Aorta (tissue), 5 donors: Measurements from ENCODE around the gene SWSAP1. TPM values are rescaled to one million over a fixed set of nuclear protein-coding genes. Genes with fewer than 3 reads are reported as not detected.

Experiments
- ATAC-seq: fragments of 200-7000 bp; cut with Tn5 transposase; one replicate; pipeline ENCODE4 v1.9.1; 2022; ENCODE audit warnings: moderate library complexity; ENCODE audit not compliant: low FRiP score
- DNase-seq, 2 donors: peaks; one replicate each; pipeline ENCODE4 v3.0.0-alpha.2; 2020
- H3K27ac ChIP-seq, 2 donors: one replicate each; pipeline ENCODE4 v1.5.1; 2013; ENCODE audit warnings: low read length in 2 of 2, mild to moderate bottlenecking in 2 of 2, moderate library complexity in 2 of 2, control low read depth in 1 of 2, inconsistent platforms in 1 of 2, low read depth in 1 of 2
- H3K27me3 ChIP-seq, 2 donors: one replicate each; pipeline ENCODE4 v1.6.1; 2013; ENCODE audit warnings: control low read depth in 1 of 2, low read length in 1 of 2, mild to moderate bottlenecking in 1 of 2, moderate library complexity in 1 of 2; ENCODE audit not compliant: insufficient read depth in 2 of 2, control insufficient read depth in 1 of 2
- H3K36me3 ChIP-seq, 2 donors: one replicate each; pipeline ENCODE4 v1.6.1; 2013; ENCODE audit warnings: control low read depth in 1 of 2, low read length in 1 of 2, mild to moderate bottlenecking in 1 of 2; ENCODE audit not compliant: insufficient read depth in 2 of 2, control insufficient read depth in 1 of 2
- H3K4me1 ChIP-seq, 2 donors: one replicate each; pipeline ENCODE4 v1.6.1; 2013; ENCODE audit warnings: low read length in 2 of 2, control low read depth in 1 of 2, mild to moderate bottlenecking in 1 of 2, moderate library complexity in 1 of 2; ENCODE audit not compliant: insufficient read depth in 2 of 2, control insufficient read depth in 1 of 2
- H3K4me3 ChIP-seq, 2 donors: one replicate each; pipeline ENCODE4 v1.5.1; 2013; ENCODE audit warnings: low read length in 2 of 2, control low read depth in 1 of 2, mild to moderate bottlenecking in 1 of 2
- H3K9me3 ChIP-seq: one replicate; pipeline ENCODE4 v1.6.1; 2013; ENCODE audit warnings: mild to moderate bottlenecking, low read length; ENCODE audit not compliant: control insufficient read depth
- WGBS, 2 donors: extraction: QIAGEN DNeasy Blood & Tissue Kit; methylation state at CpG; one replicate each; pipeline ENCODE4 v1.1.7; 2013; 5-methylcytosine and 5-hydroxymethylcytosine counted together
- intact Hi-C, 2 donors: fragments of 100-400 bp; cut with DNase I; formaldehyde crosslinking; loops; one replicate each; pipeline versions ENCODE4 v1.14.2 to v1.15.0; 2022
- polyA plus RNA-seq, 2 donors: library from polyadenylated mRNA; stranded (reverse); fragments of 200-250 nt; gene quantifications; one replicate each; pipeline ENCODE4 v1.2.3, GENCODE V29; 2013
- total RNA-seq, 2 donors: library from RNA; stranded (reverse); fragmentation: NEBNext Ultra II Directional; extraction: Animal tissue kit (Norgen Biotek cat#: 25700); gene quantifications; one replicate each; pipeline ENCODE4 v1.2.1, GENCODE V29; 2021
- donor health status: healthy with polysubstance abuse.
- donor health status: Bipolar disorder and iron deficiency.
- donor health status: DM: no; HTN: no; CAD: no.
- donor health status: DM: no; HTN: no; CAD: no.
- donor health status: DM: yes; HTN: yes; CAD: no.

SWSAP1 gene
- total and polyA plus RNA-seq, 4 donors = 0.50 to 5.7 (median 1.6) TPM

DNA sequence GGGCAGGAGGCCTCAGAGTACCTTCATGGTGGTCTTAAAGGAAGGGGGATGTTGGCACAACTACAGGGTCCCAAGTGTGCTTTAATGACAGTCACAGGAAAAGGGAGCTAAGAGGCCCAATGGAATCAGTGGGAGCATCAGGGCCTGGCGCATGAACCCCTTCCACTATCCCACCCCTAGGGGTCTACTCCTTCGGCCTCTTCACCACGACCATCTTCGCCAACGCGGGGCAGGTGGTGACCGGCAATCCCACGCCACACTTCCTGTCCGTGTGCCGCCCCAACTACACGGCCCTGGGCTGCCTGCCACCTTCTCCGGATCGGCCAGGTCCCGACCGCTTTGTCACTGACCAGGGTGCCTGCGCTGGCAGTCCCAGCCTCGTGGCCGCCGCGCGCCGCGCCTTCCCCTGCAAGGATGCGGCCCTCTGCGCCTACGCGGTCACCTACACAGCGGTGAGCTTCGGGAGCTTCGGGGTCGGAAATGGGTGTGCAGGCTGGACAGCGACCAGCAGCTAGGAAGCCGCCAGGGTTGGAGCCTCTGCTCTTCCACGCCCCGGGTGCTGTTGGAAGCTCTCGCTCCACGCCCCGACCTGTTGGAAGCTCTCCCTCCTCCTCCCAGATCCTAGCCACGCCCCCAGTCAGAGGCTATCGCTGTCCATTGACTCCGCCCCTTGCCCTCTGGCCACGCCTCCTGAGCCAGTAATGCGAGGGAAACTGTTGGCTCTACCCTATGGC is 13.3 kb upstream of the SWSAP1 start:
- ATAC-seq (peak; percentile 3), DNase-seq (no peak)
- no peaks in the 10 kb centered on the region for H3K4me1 ChIP-seq
- H3K27me3 ChIP-seq = no peaks in the 10 kb centered on the region
- 66 to 71% methylated on average over 43 of the region's 43 CpGs for WGBS, 2 donors
- no peak overlapping the region for H3K4me3 ChIP-seq
- intact Hi-C loops = no loop called here
- no peak overlapping the region for H3K27ac ChIP-seq
- H3K36me3 ChIP-seq = peaks cover 0 to 8% of the 10 kb centered on the region in 2 donors
- no peaks in the 10 kb centered on the region for H3K9me3 ChIP-seq

DNA sequence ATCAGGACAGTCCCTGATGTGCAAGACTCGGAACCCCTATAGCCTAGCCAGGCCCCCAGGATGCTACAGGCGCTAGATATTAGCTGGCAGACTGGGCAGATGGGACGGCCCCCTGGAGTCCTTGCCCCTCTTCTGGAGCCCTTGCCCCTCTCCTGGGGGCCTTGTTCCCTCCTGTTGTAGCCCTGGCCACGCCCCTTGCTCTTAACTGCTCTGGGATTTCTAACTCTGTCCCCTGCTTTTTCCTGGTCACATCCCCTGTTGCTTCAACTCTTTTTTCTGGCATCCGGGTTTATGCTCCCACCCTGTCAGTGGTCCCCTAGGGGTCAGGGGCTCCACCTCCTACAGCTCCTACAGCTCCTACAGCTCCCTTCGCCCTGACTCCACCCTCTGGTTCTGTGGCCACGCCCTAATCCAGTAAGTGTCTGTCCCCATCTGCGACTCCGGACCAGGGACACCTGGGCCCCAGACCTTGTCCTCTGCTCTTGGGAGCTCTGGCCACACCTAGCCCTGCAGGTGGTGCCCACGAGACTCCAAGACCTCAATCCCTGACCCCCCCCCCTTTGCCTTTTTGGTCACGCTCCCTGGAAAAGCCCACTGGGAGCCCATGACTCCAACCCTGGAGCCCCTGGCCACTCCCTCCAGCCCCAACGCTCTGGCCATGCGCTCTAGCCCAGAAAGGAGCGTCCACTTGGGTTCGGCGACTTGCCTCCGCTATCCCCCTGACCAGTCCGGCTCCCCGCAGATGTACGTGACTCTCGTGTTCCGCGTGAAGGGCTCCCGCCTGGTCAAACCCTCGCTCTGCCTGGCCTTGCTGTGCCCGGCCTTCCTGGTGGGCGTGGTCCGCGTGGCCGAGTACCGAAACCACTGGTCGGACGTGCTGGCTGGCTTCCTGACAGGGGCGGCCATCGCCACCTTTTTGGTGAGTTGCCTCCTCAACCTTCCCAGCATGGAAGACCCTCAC is 12.4 kb upstream of the SWSAP1 start:
- ATAC-seq (no peak), DNase-seq (no peak)
- Histone ChIP-seq H3K4me3 (no peak overlapping the region), H3K36me3 (peaks cover 0 to 8% of the 10 kb centered on the region in 2 donors), H3K27ac (no peak overlapping the region), H3K9me3 (no peaks in the 10 kb centered on the region), H3K4me1 (no peaks in the 10 kb centered on the region), H3K27me3 (no peaks in the 10 kb centered on the region)
- WGBS, 2 donors = 83 to 84% methylated on average over 34 to 35 of the region's 35 CpGs
- intact Hi-C loops = no loop called here

DNA sequence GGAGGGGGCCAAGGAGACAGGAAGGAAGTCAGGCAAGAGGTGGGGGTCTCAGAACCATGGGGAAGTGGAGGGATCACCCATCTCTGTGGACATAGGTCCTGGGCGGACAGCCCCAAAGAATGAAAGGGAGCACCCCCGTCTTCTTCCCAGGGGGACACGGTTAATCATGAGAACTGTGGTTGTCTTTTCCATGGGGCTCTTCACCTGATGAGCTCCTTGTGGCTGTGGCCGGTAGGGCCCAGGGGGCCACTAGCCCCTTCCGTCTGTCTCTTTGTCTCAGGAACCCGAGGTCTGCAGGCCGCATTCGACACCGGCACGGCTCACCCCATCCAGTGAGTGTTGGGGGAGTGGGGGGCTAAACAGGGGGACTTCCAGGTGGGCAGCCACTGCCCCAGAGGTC is 10.6 kb upstream of the SWSAP1 start:
- DNase-seq = no peak
- Histone ChIP-seq H3K9me3 (no peaks in the 10 kb centered on the region), H3K4me3 (no peak overlapping the region), H3K36me3 (peaks cover 0 to 8% of the 10 kb centered on the region in 2 donors), H3K27ac (no peak overlapping the region), H3K27me3 (no peaks in the 10 kb centered on the region), H3K4me1 (no peaks in the 10 kb centered on the region)
- 91% methylated on average over 10 of the region's 10 CpGs for WGBS, 2 donors
- intact Hi-C loops = no loop called here
- no peak for ATAC-seq

DNA sequence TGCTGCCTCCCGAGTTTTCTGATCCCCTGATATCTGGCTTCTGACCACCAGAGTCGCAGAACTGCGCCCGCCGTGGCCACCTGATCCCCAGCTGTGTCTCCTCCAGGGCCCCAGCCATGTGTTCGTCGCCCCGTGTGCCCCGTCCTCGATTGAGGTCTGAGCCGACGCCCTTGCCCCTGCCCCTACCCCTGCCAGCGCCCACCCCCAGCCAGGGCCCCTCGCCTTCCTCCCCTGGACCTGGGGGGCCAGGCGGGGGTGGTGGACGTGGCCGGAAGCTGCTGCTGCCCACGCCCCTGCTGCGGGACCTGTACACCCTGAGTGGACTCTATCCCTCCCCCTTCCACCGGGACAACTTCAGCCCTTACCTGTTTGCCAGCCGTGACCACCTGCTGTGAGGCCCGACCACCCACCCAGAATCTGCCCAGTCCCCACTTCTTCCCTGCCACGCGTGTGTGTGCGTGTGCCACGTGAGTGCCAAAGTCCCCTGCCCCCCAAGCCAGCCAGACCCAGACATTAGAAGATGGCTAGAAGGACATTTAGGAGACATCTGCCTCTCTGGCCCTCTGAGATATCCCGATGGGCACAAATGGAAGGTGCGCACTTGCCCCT is 10.1 kb upstream of the SWSAP1 start:
- ATAC-seq (no peak), DNase-seq (no peak)
- Histone ChIP-seq H3K4me1 (no peaks in the 10 kb centered on the region), H3K9me3 (no peaks in the 10 kb centered on the region), H3K36me3 (peaks cover 0 to 7% of the 10 kb centered on the region in 2 donors), H3K27me3 (no peaks in the 10 kb centered on the region), H3K4me3 (no peak overlapping the region), H3K27ac (no peak overlapping the region)
- intact Hi-C loops = no loop called here
- WGBS, 2 donors = 92 to 93% methylated on average over 25 to 28 of the region's 28 CpGs

DNA sequence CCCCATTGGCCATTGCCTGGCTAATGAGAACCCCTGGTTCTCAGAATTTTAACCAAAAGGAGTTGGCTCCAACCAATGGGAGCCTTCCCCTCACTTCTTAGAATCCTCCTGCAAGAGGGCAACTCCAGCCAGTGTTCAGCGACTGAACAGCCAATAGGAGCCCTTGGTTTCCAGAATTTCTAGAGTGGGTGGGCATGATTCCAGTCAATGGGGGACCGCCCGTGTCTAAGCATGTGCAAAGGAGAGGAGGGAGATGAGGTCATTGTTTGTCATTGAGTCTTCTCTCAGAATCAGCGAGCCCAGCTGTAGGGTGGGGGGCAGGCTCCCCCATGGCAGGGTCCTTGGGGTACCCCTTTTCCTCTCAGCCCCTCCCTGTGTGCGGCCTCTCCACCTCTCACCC is 9.5 kb upstream of the SWSAP1 start:
- H3K4me1 ChIP-seq = no peaks in the 10 kb centered on the region
- H3K27ac ChIP-seq = no peak overlapping the region
- ATAC-seq = no peak
- 63 to 68% methylated on average over 5 of the region's 5 CpGs for WGBS, 2 donors
- H3K27me3 ChIP-seq = no peaks in the 10 kb centered on the region
- H3K9me3 ChIP-seq = no peaks in the 10 kb centered on the region
- H3K36me3 ChIP-seq = peaks cover 0 to 5% of the 10 kb centered on the region in 2 donors
- no peak overlapping the region for H3K4me3 ChIP-seq
- DNase-seq = no peak
- intact Hi-C loops = no loop called here

DNA sequence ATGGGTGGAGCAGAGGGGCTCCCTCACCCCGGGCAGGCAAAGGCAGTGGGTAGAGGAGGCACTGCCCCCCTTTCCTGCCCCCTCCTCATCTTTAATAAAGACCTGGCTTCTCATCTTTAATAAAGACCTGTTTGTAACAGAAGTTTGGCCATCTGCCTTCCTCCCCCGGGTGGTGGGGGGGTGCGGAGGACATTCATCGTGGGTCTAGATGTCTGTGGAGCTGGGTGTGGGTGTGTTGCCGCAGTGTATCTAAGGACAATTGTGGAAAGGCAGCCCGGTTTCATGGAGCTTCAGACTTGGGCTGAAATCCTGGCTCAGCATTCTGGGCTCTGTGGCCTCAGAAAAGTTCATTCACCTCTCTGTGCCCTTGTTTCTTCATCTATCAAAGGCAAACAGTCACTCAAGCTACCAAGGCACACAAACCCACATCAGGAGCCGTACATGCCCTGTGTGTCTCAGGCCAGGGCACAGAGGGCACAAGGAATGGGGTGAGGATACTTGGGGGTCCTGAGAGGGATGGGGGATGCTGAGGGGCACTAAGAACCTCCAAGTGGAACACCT is 8.8 kb upstream of the SWSAP1 start:
- H3K36me3 ChIP-seq = peaks cover 0 to 5% of the 10 kb centered on the region in 2 donors
- no peak for ATAC-seq
- WGBS, 2 donors = 77 to 81% methylated on average over 7 of the region's 7 CpGs
- no peak overlapping the region for H3K27ac ChIP-seq
- no peak overlapping the region for H3K4me3 ChIP-seq
- intact Hi-C loops = no loop called here
- no peaks in the 10 kb centered on the region for H3K27me3 ChIP-seq
- H3K4me1 ChIP-seq = no peaks in the 10 kb centered on the region
- no peaks in the 10 kb centered on the region for H3K9me3 ChIP-seq
- DNase-seq = no peak

DNA sequence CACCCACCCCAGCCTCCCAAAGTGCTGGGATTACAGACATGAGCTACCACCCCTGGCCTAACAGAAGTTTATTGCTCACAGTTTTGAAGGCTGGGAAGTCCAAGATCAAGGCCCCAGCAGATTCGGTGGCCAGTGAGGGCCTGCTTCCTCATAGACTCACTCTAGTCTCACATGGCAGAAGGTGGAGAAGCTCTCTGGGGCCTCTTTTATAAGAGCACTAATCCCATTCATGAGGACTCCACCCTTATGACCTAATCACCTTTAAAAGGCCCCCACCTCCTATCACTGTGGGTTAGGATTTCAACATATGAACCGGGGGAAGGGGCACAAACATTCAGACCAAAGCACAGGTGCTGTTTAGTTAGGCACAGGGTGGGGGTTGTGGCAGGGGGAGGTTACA is 6.9 kb upstream of the SWSAP1 start:
- 86 to 91% methylated on average over 2 of the region's 2 CpGs for WGBS, 2 donors
- Histone ChIP-seq H3K9me3 (no peaks in the 10 kb centered on the region), H3K36me3 (peaks cover 0 to 3% of the 10 kb centered on the region in 2 donors), H3K4me1 (no peaks in the 10 kb centered on the region), H3K4me3 (no peak overlapping the region), H3K27ac (no peak overlapping the region), H3K27me3 (no peaks in the 10 kb centered on the region)
- ATAC-seq = no peak
- no peak for DNase-seq
- intact Hi-C loops = no loop called here

DNA sequence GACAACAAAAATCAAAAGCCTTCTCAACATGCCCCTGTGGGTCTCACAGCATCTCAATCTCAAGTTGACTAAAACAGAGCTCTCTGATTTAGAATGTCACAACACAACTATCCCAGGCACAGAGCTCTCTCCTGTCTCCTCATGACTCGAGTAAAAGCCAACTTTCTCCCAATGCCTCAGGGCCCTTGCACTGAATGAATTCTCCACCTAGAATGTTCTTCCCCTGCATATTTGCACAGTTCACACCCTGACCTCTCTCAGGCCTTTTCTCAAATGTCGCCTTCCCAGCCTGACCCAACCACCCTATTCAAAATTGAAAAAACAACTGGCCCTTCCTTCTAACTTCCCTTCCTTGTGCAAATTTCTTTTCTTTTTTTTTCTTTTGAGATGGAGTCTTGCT is 3.7 kb upstream of the SWSAP1 start:
- WGBS, 2 donors = 91 to 96% methylated on average over 2 of the region's 2 CpGs
- intact Hi-C loops = no loop called here
- Histone ChIP-seq H3K27me3 (no peaks in the 10 kb centered on the region), H3K9me3 (no peaks in the 10 kb centered on the region), H3K4me1 (no peaks in the 10 kb centered on the region), H3K27ac (no peak overlapping the region), H3K4me3 (no peak overlapping the region), H3K36me3 (no peaks in the 10 kb centered on the region)
- no peak for ATAC-seq
- DNase-seq = no peak
